Cardiac muscle cell (in vitro differentiated cells and primary cell): ENCODE results near the gene SLK. TPM values are rescaled to one million over a fixed set of nuclear protein-coding genes. Genes with fewer than 3 reads are reported as not detected.

Source experiments
- DNase-seq, 2 donors: peaks; one replicate each; pipeline versions ENCODE4 v3.0.0 to v3.0.0-alpha.2; 2010 to 2017; ENCODE audit warnings: low read depth in 1 of 2, low spot score in 1 of 2
- H3K27ac ChIP-seq: fragments of 200-600 bp; sonication (generic); 2 replicates; pipeline ENCODE4 v1.5.1; 2016
- H3K27me3 ChIP-seq: fragments of 200-600 bp; sonication (generic); 2 replicates; pipeline ENCODE4 v1.6.0; 2016; ENCODE audit warnings: control low read depth
- H3K36me3 ChIP-seq: fragments of 200-600 bp; sonication (generic); 2 replicates; pipeline ENCODE4 v1.5.1; 2016; ENCODE audit warnings: control low read depth
- H3K4me1 ChIP-seq: fragments of 200-600 bp; sonication (generic); 2 replicates; pipeline ENCODE4 v1.8.1; 2017; ENCODE audit warnings: low read depth, mild to moderate bottlenecking, mixed run types
- H3K4me3 ChIP-seq: fragments of 200-600 bp; sonication (generic); 2 replicates; pipeline ENCODE4 v1.5.1; 2016; ENCODE audit warnings: mild to moderate bottlenecking
- H3K9me3 ChIP-seq: fragments of 200-600 bp; sonication (generic); 2 replicates; pipeline ENCODE4 v1.5.1; 2017; ENCODE audit warnings: low read depth, mild to moderate bottlenecking, control low read depth
- CTCF ChIP-seq: IDR thresholded peaks from 2 replicates; pipeline ENCODE4 v1.5.1; 2012; ENCODE audit warnings: low read depth, mild to moderate bottlenecking, low read length
- polyA plus RNA-seq: library from polyadenylated mRNA; unstranded; fragments of >200 nt; fragmentation: Nextera tagmentation; extraction: Ambion mirVana; gene quantifications from 2 replicates; pipeline ENCODE4 v1.2.1, GENCODE V29; 2016
- total RNA-seq: library from RNA; depleted of rRNA; stranded (reverse); fragments of >200 nt; gene quantifications from 2 replicates; pipeline ENCODE4 v1.2.3, GENCODE V29; 2016

The SLK gene
- total and polyA plus RNA-seq, 2 experiments from 2014 or later, result 24.1 to 43.8 TPM

DNA sequence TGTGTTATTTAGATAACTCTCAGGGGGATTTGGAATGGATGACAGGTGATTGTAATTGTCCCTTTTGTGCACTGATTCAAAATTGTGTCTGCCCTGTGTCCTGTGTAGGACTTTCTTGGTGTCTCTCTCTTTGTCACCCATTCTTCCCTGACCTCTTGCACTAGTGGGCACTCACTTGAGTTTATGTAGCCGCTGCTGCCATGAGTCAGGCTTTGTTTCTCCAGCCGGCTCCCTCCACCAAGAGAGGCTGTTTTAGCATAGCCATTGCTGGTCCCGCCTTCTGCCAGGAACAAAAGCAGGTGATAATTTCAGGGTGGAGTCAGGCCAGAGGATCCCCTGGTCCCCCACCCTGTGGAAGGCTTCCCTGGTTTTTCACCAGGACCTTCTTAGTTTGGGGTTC is 110.3 kb downstream of the SLK start:
- Histone ChIP-seq H3K27me3 (no peaks in the 10 kb centered on the region), H3K36me3 (no peaks in the 10 kb centered on the region), H3K9me3 (no peaks in the 10 kb centered on the region), H3K4me1 (no peaks in the 10 kb centered on the region), H3K4me3 (no peak overlapping the region), H3K27ac (no peak overlapping the region)
- DNase-seq, result no peak
- TF ChIP-seq CTCF, result no peak

DNA sequence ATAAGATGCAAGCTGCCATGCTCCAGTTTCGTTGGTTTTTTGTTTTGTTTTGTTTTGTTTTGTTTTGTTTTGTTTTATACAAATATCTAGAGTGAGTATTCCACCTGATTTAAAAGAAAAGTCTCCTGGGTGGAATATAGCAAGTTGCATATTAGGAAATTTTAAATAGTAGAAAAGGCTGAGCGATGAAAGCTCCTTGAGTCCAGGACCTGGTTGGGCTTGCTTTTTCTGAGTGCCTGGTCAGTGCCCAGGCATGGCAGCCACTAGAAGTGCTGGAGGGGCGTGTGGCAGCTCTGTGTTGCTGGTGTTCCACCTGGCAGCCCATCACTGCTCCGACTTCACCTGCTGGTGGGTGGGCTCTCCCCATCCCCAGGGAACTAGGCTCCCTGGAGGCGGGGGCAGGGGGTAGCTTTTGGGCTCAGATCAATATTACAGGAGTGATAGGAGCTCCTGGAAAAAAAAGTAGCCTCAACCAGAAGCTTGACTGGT is 110.8 kb downstream of the SLK start:
- no peak overlapping the region for H3K27ac ChIP-seq
- no peak for DNase-seq
- no peak overlapping the region for H3K4me3 ChIP-seq
- H3K27me3 ChIP-seq, result no peaks in the 10 kb centered on the region
- H3K9me3 ChIP-seq, result no peaks in the 10 kb centered on the region
- TF ChIP-seq CTCF, result no peak
- H3K36me3 ChIP-seq, result no peaks in the 10 kb centered on the region
- H3K4me1 ChIP-seq, result no peaks in the 10 kb centered on the region

Other genes with a start within 250 kb of the SLK start
- 36.5 and 75.9 TPM in 2 replicates for gene SH3PXD2A, start 111.6 kb upstream of the SLK start, total RNA-seq
- 32.2 and 48.1 TPM in 2 replicates for gene SH3PXD2A, start 111.6 kb upstream of the SLK start, polyA plus RNA-seq
- 39.5 and 44.7 TPM in 2 replicates for gene STN1, start 49.0 kb upstream of the SLK start, total RNA-seq
- gene STN1, start 49.0 kb upstream of the SLK start, polyA plus RNA-seq, result 43.5 and 73.0 TPM in 2 replicates
- not detected in 2 replicates for gene COL17A1, start 118.7 kb downstream of the SLK start, total RNA-seq
- 0.18 TPM in 1 of 2 replicates, not detected in the other for gene COL17A1, start 118.7 kb downstream of the SLK start, polyA plus RNA-seq
- gene SFR1, start 155.0 kb downstream of the SLK start, total RNA-seq, result 5.5 and 8.7 TPM in 2 replicates
- 10.0 and 10.7 TPM in 2 replicates for gene SFR1, start 155.0 kb downstream of the SLK start, polyA plus RNA-seq